IPS DF 6.9 (cell line): ENCODE results near the gene HPGDS.
"Not testable (repeated sequence)": the region's sequence is repeated elsewhere in the genome, so short reads cannot be mapped to it uniquely, and the experiment has no call there.

Source experiments
- DNase-seq: peaks from one replicate; pipeline ENCODE4 v3.0.0-alpha.2; 2013; ENCODE audit warnings: low read depth, low spot score
- H3K27ac ChIP-seq: one replicate; pipeline ENCODE4 v1.5.1; 2013; ENCODE audit warnings: low read length, control low read depth
- H3K27me3 ChIP-seq: 2 replicates; pipeline ENCODE4 v1.6.1; 2013; ENCODE audit warnings: mild to moderate bottlenecking, low read length; ENCODE audit not compliant: control insufficient read depth, insufficient read depth
- H3K36me3 ChIP-seq: 2 replicates; pipeline ENCODE4 v1.6.1; 2013; ENCODE audit warnings: low read length; ENCODE audit not compliant: control insufficient read depth, insufficient read depth
- H3K4me1 ChIP-seq: 2 replicates; pipeline ENCODE4 v1.6.1; 2013; ENCODE audit warnings: low read length; ENCODE audit not compliant: control insufficient read depth, insufficient read depth
- H3K4me3 ChIP-seq: 2 replicates; pipeline ENCODE4 v1.5.1; 2013; ENCODE audit warnings: mild to moderate bottlenecking, low read length
- H3K9me3 ChIP-seq: 2 replicates; pipeline ENCODE4 v1.6.1; 2013; ENCODE audit warnings: low read length, inconsistent platforms; ENCODE audit not compliant: control insufficient read depth, insufficient read depth
- WGBS: extraction: QIAGEN DNeasy Blood & Tissue Kit; methylation state at CpG from one replicate; pipeline ENCODE4 v1.1.7; 2013; ENCODE audit warnings: mixed read lengths, missing lambda C conversion rate; ENCODE audit not compliant: insufficient read length, insufficient coverage; 5-methylcytosine and 5-hydroxymethylcytosine counted together

The HPGDS gene

DNA sequence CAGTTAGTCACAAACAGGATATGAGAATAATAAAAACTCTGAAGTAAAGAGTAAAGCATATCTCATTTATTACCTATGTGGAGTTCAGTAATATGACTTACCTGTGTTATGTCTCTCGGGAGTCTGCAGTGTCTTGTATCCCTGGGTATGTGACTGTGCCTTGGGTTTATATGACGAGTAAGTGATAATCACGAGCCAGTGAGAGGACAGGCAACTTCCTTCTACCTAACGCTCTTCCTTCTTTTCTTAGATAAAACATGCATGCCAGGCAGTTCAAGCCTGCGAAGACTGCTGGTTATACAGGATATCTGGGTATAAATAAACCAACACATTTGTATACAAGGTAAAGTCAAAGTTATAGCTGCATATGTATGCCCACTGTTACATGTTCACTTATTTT is at the start of gene HPGDS:
Gene HPGDS, minus strand, starts transcription at position 143 of the 400 bp plus-strand sequence. CDS start 8,207 bp downstream, outside the sequence.
- Histone ChIP-seq H3K4me3 (no peak within 1 kb of the TSS), H3K36me3 (no peaks in the 10 kb centered on the region), H3K4me1 (no peaks in the 10 kb centered on the region), H3K27me3 (no peaks in the 10 kb centered on the region), H3K27ac (no peak within 1 kb of the TSS), H3K9me3 (no peaks in the 10 kb centered on the region)
- no peak for DNase-seq
- WGBS = no CpG with 5 or more reads among the region's 5 CpGs

DNA sequence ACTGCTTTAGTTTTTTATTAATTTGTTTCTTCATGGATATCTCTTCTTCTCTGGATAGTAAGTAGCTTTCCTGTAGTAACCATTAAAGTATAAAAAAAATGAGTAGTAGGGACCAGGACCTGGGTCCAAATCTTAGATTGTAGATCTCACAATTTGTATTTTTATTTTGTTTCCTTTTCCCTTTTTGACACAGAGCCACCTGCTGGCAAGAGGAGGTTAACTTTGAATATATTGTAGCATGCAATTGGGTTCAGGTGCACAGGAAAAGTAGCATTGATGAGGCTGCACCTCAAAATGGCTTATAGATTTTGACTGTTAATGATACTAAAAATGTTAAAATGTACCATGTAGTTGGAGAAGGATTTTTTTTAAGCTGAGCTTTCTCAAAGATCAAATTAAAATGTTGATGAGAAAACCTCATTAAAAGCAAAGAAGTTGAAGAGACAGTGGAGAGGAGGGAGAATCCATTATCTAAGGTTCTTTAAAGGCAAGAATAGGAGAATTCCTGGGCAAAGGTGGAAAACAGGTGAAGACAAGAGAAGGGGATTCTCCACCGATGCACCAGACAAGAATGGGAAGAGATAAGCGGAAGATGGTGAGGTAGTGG is 48.3 kb upstream of the HPGDS start:
- Histone ChIP-seq H3K36me3 (no peaks in the 10 kb centered on the region), H3K4me3 (no peak overlapping the region), H3K27me3 (no peaks in the 10 kb centered on the region), H3K27ac (no peak overlapping the region), H3K4me1 (no peaks in the 10 kb centered on the region), H3K9me3 (no peaks in the 10 kb centered on the region)
- no CpG with 5 or more reads among the region's 2 CpGs for WGBS
- DNase-seq = no peak

DNA sequence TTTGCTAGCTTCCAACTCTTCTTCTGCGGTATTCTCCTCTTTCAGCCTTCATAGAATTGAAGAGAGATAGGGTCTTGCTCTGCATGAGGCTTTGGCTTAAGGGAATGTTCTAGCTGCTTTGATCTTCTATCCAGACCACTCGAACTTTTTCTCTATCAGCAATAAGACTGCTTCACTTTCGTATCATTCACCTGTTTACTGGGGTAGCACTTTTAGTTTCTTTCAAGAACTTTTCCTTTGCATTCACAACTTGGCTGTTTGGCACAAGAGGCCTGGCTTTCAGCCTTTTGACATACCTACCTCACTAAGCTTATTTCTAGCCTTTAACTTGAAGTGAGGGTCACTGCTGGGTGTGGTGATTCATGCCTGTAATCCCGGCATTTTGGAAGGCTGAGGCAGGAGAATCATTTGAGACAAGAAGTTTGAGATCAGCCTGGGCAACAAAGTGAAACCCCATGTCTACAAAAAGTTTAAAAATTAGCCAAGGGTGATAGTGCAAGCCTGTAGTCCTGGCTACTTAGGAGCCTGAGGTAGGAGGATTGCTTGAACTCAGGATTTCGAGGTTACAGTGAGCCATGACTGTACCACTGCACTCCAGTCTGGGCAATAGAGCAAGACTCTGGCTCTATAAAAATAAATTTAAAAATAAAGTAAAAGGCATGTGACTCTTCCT is 47.1 kb upstream of the HPGDS start:
- no peaks in the 10 kb centered on the region for H3K9me3 ChIP-seq
- no peaks in the 10 kb centered on the region for H3K4me1 ChIP-seq
- H3K36me3 ChIP-seq = no peaks in the 10 kb centered on the region
- H3K4me3 ChIP-seq = no peak overlapping the region
- no peaks in the 10 kb centered on the region for H3K27me3 ChIP-seq
- no peak overlapping the region for H3K27ac ChIP-seq
- WGBS = no CpG with 5 or more reads among the region's 5 CpGs
- DNase-seq = no peak

DNA sequence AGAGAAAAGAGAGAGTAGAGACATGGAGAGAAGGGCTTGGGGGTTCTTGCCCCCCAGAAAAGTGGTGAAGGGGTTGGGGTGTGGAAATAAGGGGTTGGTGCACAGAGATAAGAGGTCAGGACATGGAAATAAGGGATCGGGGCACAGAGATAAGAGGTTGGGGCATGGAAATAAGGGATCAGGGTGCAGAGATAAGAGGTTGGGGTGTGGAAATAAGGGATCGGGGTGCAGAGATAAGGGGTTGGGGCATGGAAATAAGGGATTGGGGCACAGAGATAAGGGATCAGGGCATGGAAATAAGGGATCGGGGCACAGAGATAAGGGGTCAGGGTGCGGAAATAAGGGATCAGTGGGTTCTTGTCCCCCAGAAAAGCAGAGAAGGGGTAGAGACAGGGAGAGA is 45.3 kb upstream of the HPGDS start:
- not testable (repeated sequence) for H3K27ac ChIP-seq, H3K36me3 ChIP-seq, H3K4me1 ChIP-seq, H3K9me3 ChIP-seq, H3K4me3 ChIP-seq, H3K27me3 ChIP-seq, DNase-seq
- 88% methylated on average over 1 of the region's 4 CpGs for WGBS

DNA sequence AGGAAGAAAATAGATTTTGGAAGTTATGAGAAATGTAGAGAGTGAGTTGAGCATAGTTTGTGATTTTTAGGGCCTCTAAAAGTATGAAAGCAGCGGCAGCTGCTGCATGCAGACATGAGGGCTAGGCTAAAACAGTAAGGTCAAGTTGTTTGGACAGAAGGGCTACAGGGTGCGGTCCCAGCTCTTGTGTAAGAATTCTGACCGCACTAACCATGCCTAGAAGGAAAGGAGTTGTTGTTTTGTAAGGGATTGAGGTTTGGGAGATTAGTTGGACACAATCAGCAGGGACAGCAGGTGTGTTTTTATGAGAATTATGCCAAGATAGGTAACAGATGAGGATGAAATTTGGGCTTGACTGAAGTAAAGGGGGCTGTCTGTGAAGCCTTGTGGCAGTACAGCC is 42.8 kb upstream of the HPGDS start:
- no CpG with 5 or more reads among the region's 3 CpGs for WGBS
- DNase-seq, H3K27ac ChIP-seq, H3K9me3 ChIP-seq, H3K4me1 ChIP-seq, H3K27me3 ChIP-seq, H3K36me3 ChIP-seq, H3K4me3 ChIP-seq: not testable (repeated sequence)

DNA sequence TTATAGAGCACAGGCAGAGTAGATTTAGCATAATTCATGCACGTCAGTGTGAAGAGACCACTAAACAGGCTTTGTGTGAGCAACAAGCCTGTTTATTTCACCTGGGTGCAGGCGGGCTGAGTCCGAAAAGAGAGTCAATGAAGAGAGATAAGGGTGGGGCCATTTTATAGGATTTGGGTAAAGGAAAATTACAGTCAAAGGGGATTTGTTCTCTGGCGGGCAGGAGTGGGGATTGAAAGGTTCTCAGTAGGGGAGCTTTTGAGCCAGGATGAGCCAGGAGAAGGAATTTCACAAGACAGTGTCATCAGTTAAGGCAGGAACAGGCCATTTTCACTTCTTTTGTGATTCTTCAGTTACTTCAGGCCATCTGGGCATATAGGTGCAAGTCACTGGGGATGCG is 40.3 kb upstream of the HPGDS start:
- H3K27ac ChIP-seq, H3K36me3 ChIP-seq, H3K4me3 ChIP-seq, DNase-seq, H3K27me3 ChIP-seq, H3K9me3 ChIP-seq, H3K4me1 ChIP-seq: not testable (repeated sequence)
- no CpG with 5 or more reads among the region's 5 CpGs for WGBS

DNA sequence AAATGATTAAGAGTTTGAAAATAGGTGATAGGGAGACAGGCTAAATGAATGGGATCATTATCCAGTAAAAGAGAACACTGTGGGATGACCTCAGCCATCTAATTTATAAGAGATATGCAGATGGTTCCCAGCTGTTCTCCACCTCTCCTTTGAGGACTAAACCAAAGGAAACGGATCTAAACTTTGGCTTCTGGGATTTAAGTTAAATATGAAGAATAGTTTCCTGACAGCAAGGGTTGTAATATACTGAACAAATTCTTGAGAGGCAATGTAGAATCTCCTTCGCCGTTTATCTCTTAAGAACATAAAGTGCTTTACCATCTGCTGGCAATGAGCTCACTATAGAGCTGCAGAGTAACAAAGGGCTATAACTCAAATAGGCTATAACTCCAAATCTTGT is 35.4 kb upstream of the HPGDS start:
- Histone ChIP-seq H3K27me3 (no peaks in the 10 kb centered on the region), H3K4me3 (no peak overlapping the region), H3K27ac (no peak overlapping the region), H3K4me1 (no peaks in the 10 kb centered on the region), H3K36me3 (no peaks in the 10 kb centered on the region), H3K9me3 (no peaks in the 10 kb centered on the region)
- no CpG with 5 or more reads among the region's 3 CpGs for WGBS
- no peak for DNase-seq

DNA sequence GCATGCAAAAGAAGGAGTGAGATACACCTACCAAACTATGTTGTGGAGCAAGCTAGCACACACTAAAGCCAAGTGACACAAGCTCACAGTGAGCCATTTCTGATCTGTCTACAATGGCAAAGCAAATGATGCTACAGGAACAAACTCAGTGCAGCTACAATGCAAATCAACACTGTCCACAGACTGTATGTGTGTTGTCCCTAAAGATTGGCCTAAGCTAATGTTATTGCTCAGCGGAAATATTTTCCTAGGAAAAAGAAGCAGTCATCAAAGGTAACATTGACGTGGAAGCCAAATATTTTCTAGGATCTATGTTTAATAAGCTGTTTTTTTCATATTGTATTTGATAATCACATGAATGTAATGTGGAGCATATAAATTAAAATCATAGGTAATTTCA is 34.7 kb upstream of the HPGDS start:
- no peaks in the 10 kb centered on the region for H3K9me3 ChIP-seq
- DNase-seq = no peak
- H3K27me3 ChIP-seq = no peaks in the 10 kb centered on the region
- H3K4me1 ChIP-seq = no peaks in the 10 kb centered on the region
- no peaks in the 10 kb centered on the region for H3K36me3 ChIP-seq
- H3K27ac ChIP-seq = no peak overlapping the region
- WGBS = no CpG with 5 or more reads among the region's 2 CpGs
- no peak overlapping the region for H3K4me3 ChIP-seq

DNA sequence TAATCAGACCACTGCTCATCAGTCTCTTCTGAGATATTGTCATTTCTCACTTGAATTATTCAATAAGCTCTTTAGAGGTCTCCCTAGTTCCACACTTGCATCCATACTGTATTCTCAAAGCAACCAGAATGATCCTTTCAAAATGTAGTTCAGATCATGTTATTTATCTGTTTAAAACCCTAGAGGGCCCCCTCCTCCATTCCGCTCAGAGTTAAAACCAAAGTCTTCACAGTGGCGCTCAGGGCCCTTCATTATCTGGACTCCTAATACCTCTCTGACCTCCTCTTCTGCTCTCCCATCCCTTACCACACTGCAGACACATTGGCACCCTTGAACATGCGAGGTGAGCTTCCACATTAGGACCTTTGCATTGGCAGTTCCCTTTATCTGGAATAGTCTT is 32.7 kb upstream of the HPGDS start:
- Histone ChIP-seq H3K27me3 (no peaks in the 10 kb centered on the region), H3K4me1 (no peaks in the 10 kb centered on the region), H3K27ac (no peak overlapping the region), H3K9me3 (no peaks in the 10 kb centered on the region), H3K4me3 (no peak overlapping the region), H3K36me3 (no peaks in the 10 kb centered on the region)
- no CpG with 5 or more reads among the region's 3 CpGs for WGBS
- DNase-seq = no peak

DNA sequence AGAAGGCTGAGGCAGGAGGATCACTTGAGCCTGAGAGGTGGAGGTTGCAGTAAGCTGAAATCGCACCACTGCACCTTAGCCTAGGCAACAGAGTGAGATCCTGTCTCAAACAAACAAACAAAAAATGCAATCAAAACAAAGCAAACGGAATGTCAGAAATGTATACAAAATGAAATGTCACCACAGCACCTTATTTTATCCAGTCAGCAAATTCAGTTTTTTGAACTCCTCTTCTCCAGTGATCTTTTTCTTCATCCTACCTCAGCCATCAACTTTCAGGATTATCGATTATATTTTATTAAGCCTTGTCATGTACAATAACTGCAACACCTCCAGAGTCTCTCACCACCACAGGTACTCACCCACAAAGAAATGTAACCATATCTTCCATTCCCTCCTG is 31.1 kb upstream of the HPGDS start:
- H3K36me3 ChIP-seq = no peaks in the 10 kb centered on the region
- WGBS = no CpG with 5 or more reads among the region's 3 CpGs
- no peaks in the 10 kb centered on the region for H3K27me3 ChIP-seq
- H3K27ac ChIP-seq = no peak overlapping the region
- DNase-seq = no peak
- no peaks in the 10 kb centered on the region for H3K9me3 ChIP-seq
- H3K4me3 ChIP-seq = no peak overlapping the region
- no peaks in the 10 kb centered on the region for H3K4me1 ChIP-seq

DNA sequence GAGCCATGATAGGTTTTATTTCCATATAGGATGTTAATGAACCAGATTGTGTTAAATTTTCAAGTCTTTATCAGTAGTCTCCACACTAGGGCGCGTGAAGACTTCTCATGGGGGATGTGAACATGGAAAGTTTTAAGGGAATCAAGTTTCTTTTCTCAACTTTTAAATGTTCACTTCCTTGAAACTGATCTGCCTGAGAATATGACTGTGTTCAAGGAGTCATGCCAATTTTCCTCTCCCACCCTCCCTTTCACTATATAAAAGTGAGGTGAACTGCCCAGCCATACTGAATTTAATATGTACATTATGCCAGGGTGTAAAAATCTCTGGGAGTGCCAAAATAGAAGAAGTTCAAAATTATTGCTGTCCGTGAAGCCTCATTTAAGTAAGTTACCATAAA is 30.4 kb upstream of the HPGDS start:
- H3K27me3 ChIP-seq = no peaks in the 10 kb centered on the region
- no peak for DNase-seq
- no peaks in the 10 kb centered on the region for H3K9me3 ChIP-seq
- no peak overlapping the region for H3K4me3 ChIP-seq
- H3K27ac ChIP-seq = no peak overlapping the region
- H3K4me1 ChIP-seq = no peaks in the 10 kb centered on the region
- no peaks in the 10 kb centered on the region for H3K36me3 ChIP-seq
- WGBS = no CpG with 5 or more reads among the region's 3 CpGs
